Uterus (tissue), 4 donors: ENCODE data around the gene NOTUM. TPM values are rescaled to one million over a fixed set of nuclear protein-coding genes. Genes with fewer than 3 reads are reported as not detected.

Experiments used
- DNase-seq, 2 donors: peaks; one replicate each; pipeline ENCODE4 v3.0.0-alpha.2; 2019 to 2020
- H3K27ac ChIP-seq, 2 donors: fragments of 200-600 bp; sonication (generic); 1 replicate in 1 of 2; 2 replicates in 1 of 2; pipeline ENCODE4 v1.5.1; 2016 to 2018
- H3K27me3 ChIP-seq, 2 donors: fragments of 200-600 bp; sonication (generic); one replicate each; pipeline ENCODE4 v1.5.1; 2018 to 2019; ENCODE audit warnings: control low read depth in 1 of 2
- H3K36me3 ChIP-seq, 2 donors: fragments of 200-600 bp; sonication (generic); one replicate each; pipeline ENCODE4 v1.5.1; 2019; ENCODE audit warnings: control low read depth in 1 of 2
- H3K4me1 ChIP-seq, 2 donors: fragments of 200-600 bp; sonication (generic); one replicate each; pipeline ENCODE4 v1.5.1; 2018 to 2019; ENCODE audit warnings: control low read depth in 1 of 2
- H3K4me3 ChIP-seq, 2 donors: fragments of 200-600 bp; sonication (generic); 1 replicate in 1 of 2; 2 replicates in 1 of 2; pipeline ENCODE4 v1.5.1; 2018 to 2019; ENCODE audit warnings: mild to moderate bottlenecking in 1 of 2
- H3K9me3 ChIP-seq, 2 donors: fragments of 200-600 bp; sonication (generic); one replicate each; pipeline ENCODE4 v1.5.1; 2019; ENCODE audit warnings: control low read depth in 1 of 2
- CTCF ChIP-seq, 4 experiments: fragments of 200-600 bp in 2 of 4; fragments of 450-650 bp in 2 of 4; sonication (generic) in 2 of 4; IDR thresholded peaks; one replicate each; pipeline ENCODE4 v1.5.1; 2016 to 2019; ENCODE audit warnings: antibody characterized with exemption in 4 of 4, mild to moderate bottlenecking in 2 of 4, moderate library complexity in 1 of 4
- POLR2A ChIP-seq, 2 donors: fragments of 450-650 bp; IDR thresholded peaks; one replicate each; pipeline ENCODE4 v1.6.1; 2016; ENCODE audit warnings: antibody characterized with exemption in 2 of 2, mild to moderate bottlenecking in 1 of 2, moderate library complexity in 1 of 2
- intact Hi-C: fragments of 100-400 bp; cut with DNase I; formaldehyde crosslinking; loops from one replicate; pipeline ENCODE4 v1.15.1; 2023; ENCODE audit warnings: low total_unique reads
- total RNA-seq, 4 donors: library from RNA; depleted of rRNA in 3 of 4; stranded (reverse); fragments of >200 nt in 3 of 4; gene quantifications; one replicate each; pipeline versions ENCODE4 v1.1.0 to v1.2.4, GENCODE V29; 2014 to 2023
- donor health status: DM: yes; HTN: yes; CAD: no.

Gene NOTUM
- total RNA-seq, 4 donors from 2014 or later: 5.0 TPM; not detected in 3

GRCh38 chr17:81932333-81932983 lies 28.5 kb downstream of the NOTUM start:
- no peak for DNase-seq
- TF ChIP-seq CTCF (IDR thresholded peaks at IDR 0.05) (no peak), POLR2A (IDR thresholded peaks at IDR 0.05) (no peak)

GRCh38 chr17:81931557-81932332 lies 29.2 kb downstream of the NOTUM start:
- Histone ChIP-seq H3K27ac (no peak overlapping the region), H3K27me3 (no peaks in the 10 kb centered on the region), H3K36me3 (no peaks in the 10 kb centered on the region), H3K4me3 (no peak overlapping the region), H3K4me1 (no peaks in the 10 kb centered on the region), H3K9me3 (no peaks in the 10 kb centered on the region)
- no peak for DNase-seq
- TF ChIP-seq CTCF (IDR thresholded peaks at IDR 0.05) (no peak), POLR2A (IDR thresholded peaks at IDR 0.05) (no peak)
- intact Hi-C loops: no loop called here

More at GRCh38 chr17:81932333-81932983, 28.5 kb downstream of the NOTUM start:
- no peaks in the 10 kb centered on the region for H3K36me3 ChIP-seq
- intact Hi-C loops: no loop called here
- no peak overlapping the region for H3K27ac ChIP-seq
- no peaks in the 10 kb centered on the region for H3K9me3 ChIP-seq
- H3K4me3 ChIP-seq: no peak overlapping the region
- no peaks in the 10 kb centered on the region for H3K27me3 ChIP-seq
- H3K4me1 ChIP-seq: no peaks in the 10 kb centered on the region

- DNase-seq: no peak
- intact Hi-C loops: no loop called here
- no peak for TF ChIP-seq CTCF (IDR thresholded peaks at IDR 0.05)
- no peak for TF ChIP-seq POLR2A (IDR thresholded peaks at IDR 0.05)
- Histone ChIP-seq H3K4me3 (no peak overlapping the region), H3K9me3 (no peaks in the 10 kb centered on the region), H3K27me3 (no peaks in the 10 kb centered on the region), H3K36me3 (no peaks in the 10 kb centered on the region), H3K27ac (no peak overlapping the region), H3K4me1 (peaks cover 0 to under 1% of the 10 kb centered on the region in 2 donors)
These were observed 29.8 kb downstream of the NOTUM start for GRCh38 chr17:81931189-81931556.

- Histone ChIP-seq H3K9me3 (no peaks in the 10 kb centered on the region), H3K4me3 (no peak overlapping the region), H3K27me3 (no peaks in the 10 kb centered on the region), H3K36me3 (no peaks in the 10 kb centered on the region), H3K27ac (no peak overlapping the region), H3K4me1 (peaks cover 0 to 3% of the 10 kb centered on the region in 2 donors)
- intact Hi-C loops: no loop called here
- TF ChIP-seq POLR2A (IDR thresholded peaks at IDR 0.05) (no peak), CTCF (IDR thresholded peaks at IDR 0.05) (no peak)
- no peak for DNase-seq
These were observed 30.6 kb downstream of the NOTUM start for GRCh38 chr17:81930142-81931125.
